SK-N-SH treated with all-trans-retinoic acid at 6 μM for 48 hours (cell line): Measurements from ENCODE around the gene THTPA.

ENCODE experiments used
- ATAC-seq: fragments of 200-7000 bp; cut with Tn5 transposase; 3 replicates; pipeline ENCODE4 v1.9.1; 2020; ENCODE audit warnings: mild to moderate bottlenecking, moderate library complexity
- ARNTL ChIP-seq: fragments of 450-650 bp; formaldehyde crosslinking; IDR thresholded peaks from 2 replicates; pipeline ENCODE4 v1.5.0; 2020; ENCODE audit warnings: low read depth, mild to moderate bottlenecking, moderate library complexity, borderline replicate concordance
- CSDC2 ChIP-seq: fragments of 250-450 bp; sonication (Bioruptor Pico); IDR thresholded peaks from 2 replicates; pipeline ENCODE4 v1.5.0; 2020; ENCODE audit warnings: mild to moderate bottlenecking, moderate library complexity
- CSRNP3 ChIP-seq: fragments of 250-450 bp; sonication (Bioruptor Pico); IDR thresholded peaks from 2 replicates; pipeline ENCODE4 v1.5.1; 2021; ENCODE audit warnings: mild to moderate bottlenecking, moderate library complexity
- ESRRG ChIP-seq: fragments of 250-450 bp; sonication (Bioruptor Pico); IDR thresholded peaks from 2 replicates; pipeline ENCODE4 v1.6.1; 2021; ENCODE audit warnings: mild to moderate bottlenecking
- GLIS3 ChIP-seq: fragments of 250-450 bp; sonication (Bioruptor Pico); IDR thresholded peaks from 2 replicates; pipeline ENCODE4 v1.5.0; 2020; ENCODE audit warnings: mild to moderate bottlenecking, moderate library complexity
- ISL1 ChIP-seq: fragments of 250-450 bp; sonication (Bioruptor Pico); IDR thresholded peaks from 2 replicates; pipeline ENCODE4 v2.1.2; 2022; ENCODE audit warnings: mild to moderate bottlenecking, moderate library complexity
- OSR1 ChIP-seq: fragments of 250-450 bp; sonication (Bioruptor Pico); IDR thresholded peaks from 2 replicates; pipeline ENCODE4 v1.8.0; 2022; ENCODE audit warnings: moderate library complexity, mild to moderate bottlenecking, inconsistent platforms
- POU6F1 ChIP-seq: fragments of 250-450 bp; sonication (Bioruptor Pico); IDR thresholded peaks from 2 replicates; pipeline ENCODE4 v1.8.0; 2021; ENCODE audit warnings: low read depth, mild to moderate bottlenecking, moderate library complexity, borderline replicate concordance
- PPARA ChIP-seq: fragments of 250-450 bp; sonication (Bioruptor Pico); IDR thresholded peaks from 2 replicates; pipeline ENCODE4 v1.5.0; 2020; ENCODE audit warnings: mild to moderate bottlenecking, borderline replicate concordance
- RARB ChIP-seq: fragments of 250-450 bp; sonication (Bioruptor Pico); IDR thresholded peaks from 2 replicates; pipeline ENCODE4 v1.8.0; 2021; ENCODE audit warnings: mild to moderate bottlenecking, moderate library complexity
- SNAI2 ChIP-seq: fragments of 250-450 bp; sonication (Bioruptor Pico); IDR thresholded peaks from 2 replicates; pipeline ENCODE4 v1.5.0; 2020; ENCODE audit warnings: mild to moderate bottlenecking, moderate library complexity
- TCF4 ChIP-seq: fragments of 250-450 bp; sonication (Bioruptor Pico); IDR thresholded peaks from 2 replicates; pipeline ENCODE4 v1.8.0; 2021; ENCODE audit warnings: mild to moderate bottlenecking, moderate library complexity, borderline replicate concordance
- TOX ChIP-seq: fragments of 250-450 bp; sonication (Bioruptor Pico); IDR thresholded peaks from 2 replicates; pipeline ENCODE4 v1.8.0; 2021; ENCODE audit warnings: mild to moderate bottlenecking, moderate library complexity, borderline replicate concordance
- ZC3H10 ChIP-seq: fragments of 250-450 bp; sonication (Bioruptor Pico); IDR thresholded peaks from 2 replicates; pipeline ENCODE4 v1.5.1; 2021; ENCODE audit warnings: mild to moderate bottlenecking, moderate library complexity
- ZFP3 ChIP-seq: fragments of 250-450 bp; sonication (Bioruptor Pico); IDR thresholded peaks from 2 replicates; pipeline ENCODE4 v1.5.0; 2020; ENCODE audit warnings: mild to moderate bottlenecking, moderate library complexity
- ZFP30 ChIP-seq: fragments of 450-650 bp; formaldehyde crosslinking; IDR thresholded peaks from 2 replicates; pipeline ENCODE4 v1.5.0; 2022; ENCODE audit warnings: mild to moderate bottlenecking, moderate library complexity
- ZNF565 ChIP-seq: fragments of 450-650 bp; formaldehyde crosslinking; conservative IDR thresholded peaks from 2 replicates; pipeline ENCODE4 v1.5.0; 2020; ENCODE audit warnings: low read depth, mild to moderate bottlenecking, moderate library complexity
- ZNF8 ChIP-seq: fragments of 450-650 bp; formaldehyde crosslinking; IDR thresholded peaks from 2 replicates; pipeline ENCODE4 v1.5.0; 2020; ENCODE audit warnings: mild to moderate bottlenecking, moderate library complexity
- TF ChIP-seq, protein P1 (sequence below): fragments of 250-450 bp; sonication (Bioruptor Pico); IDR thresholded peaks from 2 replicates; pipeline ENCODE4 v1.8.0; 2020; ENCODE audit warnings: mild to moderate bottlenecking, moderate library complexity, borderline replicate concordance
- TF ChIP-seq, protein P2 (sequence below): fragments of 250-450 bp; sonication (Bioruptor Pico); IDR thresholded peaks from 2 replicates; pipeline ENCODE4 v1.5.0; 2020; ENCODE audit warnings: mild to moderate bottlenecking, moderate library complexity
- TF ChIP-seq, protein P3 (sequence below): fragments of 250-450 bp; sonication (Bioruptor Pico); IDR thresholded peaks from 2 replicates; pipeline ENCODE4 v1.5.1; 2020; ENCODE audit warnings: low read depth, mild to moderate bottlenecking, moderate library complexity

Gene THTPA

GRCh38 chr14:23557946-23558345 is 1.9 kb downstream of the THTPA start:
- no peak for ATAC-seq
- TF ChIP-seq ZFP30 (CRISPR knock-in tag): no peak
- TF ChIP-seq, protein P1, sequence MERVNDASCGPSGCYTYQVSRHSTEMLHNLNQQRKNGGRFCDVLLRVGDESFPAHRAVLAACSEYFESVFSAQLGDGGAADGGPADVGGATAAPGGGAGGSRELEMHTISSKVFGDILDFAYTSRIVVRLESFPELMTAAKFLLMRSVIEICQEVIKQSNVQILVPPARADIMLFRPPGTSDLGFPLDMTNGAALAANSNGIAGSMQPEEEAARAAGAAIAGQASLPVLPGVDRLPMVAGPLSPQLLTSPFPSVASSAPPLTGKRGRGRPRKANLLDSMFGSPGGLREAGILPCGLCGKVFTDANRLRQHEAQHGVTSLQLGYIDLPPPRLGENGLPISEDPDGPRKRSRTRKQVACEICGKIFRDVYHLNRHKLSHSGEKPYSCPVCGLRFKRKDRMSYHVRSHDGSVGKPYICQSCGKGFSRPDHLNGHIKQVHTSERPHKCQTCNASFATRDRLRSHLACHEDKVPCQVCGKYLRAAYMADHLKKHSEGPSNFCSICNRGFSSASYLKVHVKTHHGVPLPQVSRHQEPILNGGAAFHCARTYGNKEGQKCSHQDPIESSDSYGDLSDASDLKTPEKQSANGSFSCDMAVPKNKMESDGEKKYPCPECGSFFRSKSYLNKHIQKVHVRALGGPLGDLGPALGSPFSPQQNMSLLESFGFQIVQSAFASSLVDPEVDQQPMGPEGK: no peak

- ATAC-seq: no peak
- TF ChIP-seq OSR1 (CRISPR knock-in tag) (no peak), GLIS3 (no peak), TCF4 (CRISPR knock-in tag) (no peak), RARB (CRISPR knock-in tag) (no peak), CSDC2 (CRISPR knock-in tag) (no peak), ZNF565 (CRISPR knock-in tag) (no peak), PPARA (no peak), TOX (CRISPR knock-in tag) (no peak), CSRNP3 (CRISPR knock-in tag) (no peak), ZC3H10 (CRISPR knock-in tag) (no peak), ZNF8 (CRISPR knock-in tag) (no peak), ZFP3 (CRISPR knock-in tag) (no peak), POU6F1 (no peak), ZFP30 (CRISPR knock-in tag) (no peak), ESRRG (no peak), ISL1 (CRISPR knock-in tag) (no peak), SNAI2 (CRISPR knock-in tag) (no peak)
- TF ChIP-seq, protein P2, sequence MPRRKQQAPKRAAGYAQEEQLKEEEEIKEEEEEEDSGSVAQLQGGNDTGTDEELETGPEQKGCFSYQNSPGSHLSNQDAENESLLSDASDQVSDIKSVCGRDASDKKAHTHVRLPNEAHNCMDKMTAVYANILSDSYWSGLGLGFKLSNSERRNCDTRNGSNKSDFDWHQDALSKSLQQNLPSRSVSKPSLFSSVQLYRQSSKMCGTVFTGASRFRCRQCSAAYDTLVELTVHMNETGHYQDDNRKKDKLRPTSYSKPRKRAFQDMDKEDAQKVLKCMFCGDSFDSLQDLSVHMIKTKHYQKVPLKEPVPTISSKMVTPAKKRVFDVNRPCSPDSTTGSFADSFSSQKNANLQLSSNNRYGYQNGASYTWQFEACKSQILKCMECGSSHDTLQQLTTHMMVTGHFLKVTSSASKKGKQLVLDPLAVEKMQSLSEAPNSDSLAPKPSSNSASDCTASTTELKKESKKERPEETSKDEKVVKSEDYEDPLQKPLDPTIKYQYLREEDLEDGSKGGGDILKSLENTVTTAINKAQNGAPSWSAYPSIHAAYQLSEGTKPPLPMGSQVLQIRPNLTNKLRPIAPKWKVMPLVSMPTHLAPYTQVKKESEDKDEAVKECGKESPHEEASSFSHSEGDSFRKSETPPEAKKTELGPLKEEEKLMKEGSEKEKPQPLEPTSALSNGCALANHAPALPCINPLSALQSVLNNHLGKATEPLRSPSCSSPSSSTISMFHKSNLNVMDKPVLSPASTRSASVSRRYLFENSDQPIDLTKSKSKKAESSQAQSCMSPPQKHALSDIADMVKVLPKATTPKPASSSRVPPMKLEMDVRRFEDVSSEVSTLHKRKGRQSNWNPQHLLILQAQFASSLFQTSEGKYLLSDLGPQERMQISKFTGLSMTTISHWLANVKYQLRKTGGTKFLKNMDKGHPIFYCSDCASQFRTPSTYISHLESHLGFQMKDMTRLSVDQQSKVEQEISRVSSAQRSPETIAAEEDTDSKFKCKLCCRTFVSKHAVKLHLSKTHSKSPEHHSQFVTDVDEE (CRISPR knock-in tag): no peak
- TF ChIP-seq, protein P3, sequence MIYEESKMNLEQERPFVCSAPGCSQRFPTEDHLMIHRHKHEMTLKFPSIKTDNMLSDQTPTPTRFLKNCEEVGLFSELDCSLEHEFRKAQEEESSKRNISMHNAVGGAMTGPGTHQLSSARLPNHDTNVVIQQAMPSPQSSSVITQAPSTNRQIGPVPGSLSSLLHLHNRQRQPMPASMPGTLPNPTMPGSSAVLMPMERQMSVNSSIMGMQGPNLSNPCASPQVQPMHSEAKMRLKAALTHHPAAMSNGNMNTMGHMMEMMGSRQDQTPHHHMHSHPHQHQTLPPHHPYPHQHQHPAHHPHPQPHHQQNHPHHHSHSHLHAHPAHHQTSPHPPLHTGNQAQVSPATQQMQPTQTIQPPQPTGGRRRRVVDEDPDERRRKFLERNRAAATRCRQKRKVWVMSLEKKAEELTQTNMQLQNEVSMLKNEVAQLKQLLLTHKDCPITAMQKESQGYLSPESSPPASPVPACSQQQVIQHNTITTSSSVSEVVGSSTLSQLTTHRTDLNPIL (CRISPR knock-in tag): no peak
These were observed 2.4 kb downstream of the THTPA start for GRCh38 chr14:23558346-23559009.

DNA sequence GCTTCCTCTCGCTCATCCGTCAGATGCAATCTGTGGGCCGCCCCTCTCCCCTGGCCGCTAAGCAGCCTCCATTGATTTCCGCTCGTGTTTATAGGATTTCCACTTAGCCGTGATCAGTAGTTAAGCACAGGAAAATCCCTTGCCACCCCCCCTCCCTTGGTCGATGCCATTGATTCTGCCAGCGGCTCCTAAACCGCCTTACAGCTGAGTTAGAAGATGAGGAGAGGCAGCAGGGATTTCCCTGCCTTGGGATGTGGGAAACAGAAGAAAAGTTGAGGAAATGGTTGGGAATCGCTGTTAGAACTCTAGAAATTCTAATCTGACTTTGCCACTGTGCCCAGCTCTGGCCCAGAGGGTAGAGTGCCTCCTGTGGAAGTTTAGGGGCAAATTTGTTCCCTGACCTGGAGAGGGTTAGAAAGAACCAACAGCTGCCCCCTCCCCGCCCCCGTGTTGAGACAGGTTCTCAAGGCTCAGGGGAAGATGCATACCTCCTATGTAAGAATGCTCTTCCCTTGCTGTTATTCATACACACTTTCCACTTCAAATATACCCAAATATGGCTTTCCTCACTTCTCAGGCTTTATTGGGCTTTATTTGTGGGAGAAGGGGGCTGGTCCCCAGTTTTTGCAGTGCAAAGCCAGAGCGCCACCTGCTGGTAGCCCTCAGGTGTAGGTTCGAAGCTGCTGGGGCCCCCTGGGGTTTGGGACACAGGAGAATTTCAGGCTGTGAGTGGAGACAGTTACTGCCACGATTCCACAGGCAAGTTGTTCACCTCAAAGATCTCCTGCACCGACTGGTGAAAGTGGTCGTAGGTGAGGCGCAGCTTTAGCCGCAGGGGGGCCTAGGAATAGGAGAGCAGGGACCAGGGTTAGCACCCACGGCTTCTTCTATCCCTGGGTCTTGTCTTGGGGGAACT is 3.2 kb downstream of the THTPA start:
- ATAC-seq: no peak
- TF ChIP-seq ZNF8 (CRISPR knock-in tag) (no peak), ZNF565 (CRISPR knock-in tag) (no peak), RARB (CRISPR knock-in tag) (no peak), ARNTL (CRISPR knock-in tag) (no peak), ZFP3 (CRISPR knock-in tag) (no peak), TCF4 (CRISPR knock-in tag) (no peak), SNAI2 (CRISPR knock-in tag) (no peak), POU6F1 (no peak)
- TF ChIP-seq, protein P2 (CRISPR knock-in tag): no peak
